GM18499 (cell line): ENCODE measurements around the gene NQO2.
"Not testable (repeated sequence)": the region's sequence is repeated elsewhere in the genome, so short reads cannot be mapped to it uniquely, and the experiment has no call there.

Experiments used
- ATAC-seq: cut with Tn5 transposase; IDR thresholded peaks from one replicate; pipeline ENCODE4 v1.9.1; 2021; ENCODE audit warnings: moderate number of reproducible peaks; ENCODE audit not compliant: insufficient read depth, unreplicated experiment

NQO2 gene

GRCh38 chr6:3033652-3034051, 34.0 kb downstream of the NQO2 start:
- no peak for ATAC-seq

- ATAC-seq: no peak
These were observed 35.7 kb downstream of the NQO2 start for GRCh38 chr6:3035397-3035796.

- no peak for ATAC-seq
These were observed 37.4 kb downstream of the NQO2 start for GRCh38 chr6:3036861-3037637.

- ATAC-seq: no peak
These were observed 38.1 kb downstream of the NQO2 start for GRCh38 chr6:3037638-3038365.

GRCh38 chr6:3039384-3039783, 39.7 kb downstream of the NQO2 start:
- ATAC-seq: no peak

- no peak for ATAC-seq
These were observed 41.5 kb downstream of the NQO2 start for GRCh38 chr6:3041147-3041546.

GRCh38 chr6:3041606-3042005, 41.9 kb downstream of the NQO2 start:
- ATAC-seq: no peak

- ATAC-seq: no peak
These were observed 45.7 kb downstream of the NQO2 start for GRCh38 chr6:3045369-3045768.

GRCh38 chr6:3045777-3046176, 46.1 kb downstream of the NQO2 start:
- ATAC-seq: no peak

GRCh38 chr6:3046295-3046694, 46.6 kb downstream of the NQO2 start:
- ATAC-seq: no peak

GRCh38 chr6:3048009-3048408, 48.3 kb downstream of the NQO2 start:
- ATAC-seq: not testable (repeated sequence)

GRCh38 chr6:3052481-3053230, 53.0 kb downstream of the NQO2 start:
- no peak for ATAC-seq

GRCh38 chr6:3053231-3053508, 53.5 kb downstream of the NQO2 start:
- ATAC-seq: no peak

GRCh38 chr6:3054229-3055157, 54.8 kb downstream of the NQO2 start:
- ATAC-seq: not testable (repeated sequence)

GRCh38 chr6:3055158-3055499, 55.4 kb downstream of the NQO2 start:
- not testable (repeated sequence) for ATAC-seq

- ATAC-seq: no peak
These were observed 57.5 kb downstream of the NQO2 start for GRCh38 chr6:3057063-3057770.

- ATAC-seq: no peak
These were observed 59.3 kb downstream of the NQO2 start for GRCh38 chr6:3058957-3059356.

- ATAC-seq: not testable (repeated sequence)
These were observed 60.4 kb downstream of the NQO2 start for GRCh38 chr6:3060092-3060491.

- ATAC-seq: no peak
These were observed 61.8 kb downstream of the NQO2 start for GRCh38 chr6:3061501-3061941.

GRCh38 chr6:3063340-3063732, 63.6 kb downstream of the NQO2 start:
- not testable (repeated sequence) for ATAC-seq
